SK-MEL-5 (cell line): ENCODE data around the gene PTPRR. TPM values are rescaled to one million over a fixed set of nuclear protein-coding genes. Genes with fewer than 3 reads are reported as not detected.
"Not testable (repeated sequence)": the region's sequence is repeated elsewhere in the genome, so short reads cannot be mapped to it uniquely, and the experiment has no call there.

ENCODE experiments used
- DNase-seq: peaks from one replicate; pipeline ENCODE4 v3.0.0-alpha.2; 2016; ENCODE audit warnings: low read depth, low spot score
- in situ Hi-C: cut with HindIII; loops from 2 replicates; pipeline ENCODE4 v1.10.0; 2016; ENCODE audit warnings: low sequenced_read_pairs, high pct_unique_total_duplicates, low pct_unique_long_range_greater_than_20kb
- total RNA-seq: library from RNA; depleted of rRNA; stranded (reverse); fragments of >200 nt; shearing (Covaris generic); gene quantifications from 2 replicates; pipeline ENCODE4 v1.2.3, GENCODE V29; 2014

PTPRR gene
- total RNA-seq, 1 experiment from 2014 or later = 3.9 TPM

DNA sequence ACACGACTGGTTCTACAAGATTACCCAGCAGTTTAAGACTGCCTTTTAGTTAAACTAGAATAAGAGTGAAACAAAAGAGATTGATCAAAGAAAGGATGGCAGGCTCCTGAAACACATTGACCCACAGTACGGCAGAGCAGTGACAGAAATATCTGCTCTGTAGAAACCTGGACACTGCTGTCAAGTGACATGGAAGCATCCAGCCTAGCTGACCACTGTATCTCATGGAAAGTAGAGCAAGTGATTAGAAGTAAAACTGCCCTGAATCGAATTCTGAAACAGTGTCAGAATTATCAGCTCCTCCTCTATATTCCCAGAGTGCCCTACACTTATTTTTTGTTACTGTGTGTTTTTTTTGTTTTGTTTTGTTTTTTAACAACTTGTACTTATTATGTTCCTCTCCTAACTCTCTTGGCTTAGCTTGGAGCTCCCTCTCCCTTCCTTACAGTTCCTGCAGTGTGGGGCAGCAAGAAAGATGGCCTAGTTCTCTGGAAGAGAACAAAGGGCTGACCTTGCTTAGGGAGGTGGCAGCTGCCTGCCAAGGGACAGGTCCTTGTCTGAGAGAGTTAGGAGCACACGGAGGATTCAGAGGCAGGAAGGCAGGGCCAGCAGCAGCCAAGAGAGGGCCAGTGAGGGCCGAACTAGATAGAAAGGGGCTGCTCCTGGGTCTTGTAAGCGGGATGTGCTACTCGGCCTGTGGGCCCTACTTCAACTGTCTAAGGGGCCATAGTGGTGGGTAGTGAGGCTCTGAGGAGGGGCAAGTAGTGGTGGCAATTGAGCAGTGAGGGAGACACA lies 97.2 kb downstream of the PTPRR start:
- in situ Hi-C loops = no loop called here

DNA sequence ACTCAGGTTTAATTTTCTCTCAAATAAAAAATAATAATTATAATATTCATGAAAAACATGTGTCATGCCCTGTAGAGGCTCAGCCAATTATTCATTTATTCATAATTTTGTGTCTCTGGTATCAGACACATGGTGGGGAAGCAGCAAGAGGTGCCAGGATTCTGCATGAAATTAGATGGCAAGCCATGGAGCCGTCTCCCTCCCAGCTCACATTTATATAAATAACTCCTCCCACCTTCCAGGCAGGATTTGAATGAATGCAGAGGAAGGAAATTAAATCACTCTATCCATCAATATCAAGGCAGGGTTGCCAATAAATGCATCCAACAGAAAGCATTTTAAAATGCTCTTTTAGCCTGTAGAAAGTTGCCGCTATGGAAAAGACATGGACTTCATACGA lies 98.1 kb downstream of the PTPRR start:
- DNase-seq = no peak
- in situ Hi-C loops = no loop called here

More for the DNA sequence above, 97.2 kb downstream of the PTPRR start:
- peak; percentile 29 for DNase-seq

DNA sequence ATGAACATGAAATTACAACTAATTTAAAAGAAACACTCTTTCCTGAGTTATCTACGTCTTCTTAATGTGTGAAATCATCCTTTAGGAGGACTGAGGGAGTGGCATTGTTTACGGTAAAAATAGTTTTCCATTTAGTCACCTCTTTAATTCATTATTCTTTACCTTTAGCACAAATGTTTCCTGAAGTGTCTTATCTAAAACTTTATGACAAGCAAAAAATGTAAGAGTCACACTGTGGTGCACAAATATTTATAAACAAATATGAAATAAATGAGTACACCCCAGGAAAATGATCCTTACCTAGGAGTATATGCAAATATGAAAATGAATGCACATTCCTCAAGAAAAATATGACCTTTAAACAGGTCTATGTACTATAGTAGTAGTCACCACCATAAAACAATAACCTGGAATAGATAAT lies 104.6 kb downstream of the PTPRR start:
- DNase-seq = no peak
- in situ Hi-C loops = no loop called here

DNA sequence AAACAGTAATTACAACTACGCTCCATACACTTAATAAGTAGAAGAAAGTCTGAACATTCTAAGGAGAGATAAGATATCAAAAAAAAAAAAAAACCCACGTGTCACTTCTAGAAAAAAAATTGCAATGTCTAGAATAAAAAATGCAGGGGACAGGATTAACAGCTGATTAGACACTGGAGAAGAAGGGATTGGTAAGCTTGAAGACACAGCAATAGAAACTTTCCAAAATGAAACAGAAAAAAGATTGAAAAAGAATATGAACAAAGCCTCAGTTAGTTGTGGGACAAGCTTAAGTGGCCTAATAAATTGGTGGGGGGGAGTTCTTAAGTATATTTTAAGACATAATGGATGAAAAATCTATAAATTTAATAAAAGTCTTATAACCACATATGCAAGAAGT lies 105.5 kb downstream of the PTPRR start:
- DNase-seq = no peak
- in situ Hi-C loops = no loop called here

DNA sequence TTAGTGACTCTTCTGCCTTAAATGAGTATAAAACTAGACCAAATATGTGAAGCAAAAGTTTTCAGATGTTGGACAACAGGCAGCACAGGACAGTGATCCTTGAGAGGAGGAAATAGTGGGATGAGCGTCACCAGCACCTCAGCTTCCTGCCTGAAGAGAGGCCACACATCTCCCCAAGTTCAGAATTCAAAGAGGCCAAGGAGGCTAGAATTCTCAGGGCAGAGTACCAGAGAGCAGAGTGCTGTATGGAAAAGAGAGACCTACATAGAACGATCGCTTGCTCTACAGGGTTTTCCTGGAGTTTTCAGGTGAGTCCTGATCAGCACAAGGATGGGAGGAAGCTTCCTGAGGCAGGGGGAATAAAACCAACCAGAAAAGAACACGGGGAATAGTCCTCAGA lies 107.0 kb downstream of the PTPRR start:
- no peak for DNase-seq
- in situ Hi-C loops = no loop called here

DNA sequence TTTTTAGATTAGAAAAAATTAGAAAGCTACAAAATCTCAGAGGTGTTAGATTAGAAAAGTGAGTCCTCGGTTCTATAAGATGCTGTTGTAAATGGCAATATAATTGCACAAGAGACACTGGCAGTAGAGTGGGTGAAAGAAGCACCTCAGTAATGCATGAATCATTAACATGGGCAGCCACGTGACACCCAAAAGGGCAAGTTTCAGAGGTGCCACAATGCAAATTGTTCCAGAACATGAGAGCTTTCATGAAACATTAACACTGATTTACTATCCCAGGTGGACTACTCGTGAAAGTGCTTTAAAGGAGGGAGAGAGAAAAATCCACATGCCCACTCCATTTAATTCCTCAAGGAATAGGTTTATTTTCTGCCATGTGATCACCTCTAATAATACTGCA lies 108.4 kb downstream of the PTPRR start:
- in situ Hi-C loops = no loop called here
- no peak for DNase-seq

DNA sequence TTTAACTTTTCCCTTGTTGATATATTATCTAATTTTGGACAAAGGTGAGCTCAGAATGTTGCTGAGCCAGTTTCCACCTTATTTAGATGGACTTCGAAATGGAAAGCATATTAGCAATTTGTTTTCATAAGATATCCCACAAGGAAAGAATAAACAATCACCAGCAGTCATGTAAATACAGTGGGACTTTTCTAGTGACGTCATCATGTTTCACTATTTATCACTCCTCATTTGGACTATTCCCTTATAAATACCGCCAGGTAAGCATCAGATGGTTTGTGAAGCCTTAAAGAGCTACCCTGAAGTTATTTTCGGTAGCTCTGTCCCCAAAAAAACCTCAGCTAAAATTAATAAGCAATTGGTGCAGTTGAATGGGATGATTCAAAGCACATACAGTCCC lies 110.7 kb downstream of the PTPRR start:
- in situ Hi-C loops = no loop called here
- DNase-seq = no peak

DNA sequence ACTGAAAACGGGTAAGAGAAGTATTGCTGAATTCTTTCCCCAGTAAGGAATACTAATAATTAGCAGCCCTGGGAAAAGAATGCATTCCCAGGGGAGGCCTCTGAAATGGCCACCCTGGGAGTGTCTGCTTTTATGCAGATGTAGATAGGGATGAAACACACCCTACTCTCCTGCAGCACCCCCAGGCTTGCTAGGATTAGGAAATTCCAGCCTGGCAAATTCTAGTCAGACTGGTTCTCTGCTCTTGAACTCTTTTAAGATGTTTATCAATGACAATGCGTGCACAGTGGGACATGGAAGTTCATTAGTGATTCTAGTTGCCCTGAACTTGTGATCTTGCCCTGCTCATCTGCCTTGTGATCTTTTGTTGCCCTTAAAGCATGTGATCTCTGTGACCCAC lies 112.5 kb downstream of the PTPRR start:
- DNase-seq, in situ Hi-C loops: not testable (repeated sequence)

DNA sequence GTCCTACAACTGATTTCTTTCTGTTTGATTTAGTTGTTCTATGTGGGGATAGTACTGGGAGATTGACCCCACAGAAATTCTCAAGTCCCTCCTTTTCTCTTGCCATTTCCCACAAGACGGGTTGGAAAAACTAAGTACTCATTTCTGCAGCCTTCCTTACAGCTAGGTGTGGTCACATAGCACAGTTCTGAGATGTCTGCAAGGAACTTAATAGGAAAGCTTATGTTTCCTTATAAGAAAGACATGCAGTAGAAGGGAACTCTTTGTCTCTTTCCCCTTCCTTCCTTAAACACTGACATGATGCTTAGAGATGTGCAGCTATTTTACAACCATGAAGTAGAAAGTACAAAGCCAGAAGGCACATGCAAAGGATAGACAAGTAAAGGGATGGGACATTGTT lies 113.7 kb downstream of the PTPRR start:
- no peak for DNase-seq
- in situ Hi-C loops = no loop called here

DNA sequence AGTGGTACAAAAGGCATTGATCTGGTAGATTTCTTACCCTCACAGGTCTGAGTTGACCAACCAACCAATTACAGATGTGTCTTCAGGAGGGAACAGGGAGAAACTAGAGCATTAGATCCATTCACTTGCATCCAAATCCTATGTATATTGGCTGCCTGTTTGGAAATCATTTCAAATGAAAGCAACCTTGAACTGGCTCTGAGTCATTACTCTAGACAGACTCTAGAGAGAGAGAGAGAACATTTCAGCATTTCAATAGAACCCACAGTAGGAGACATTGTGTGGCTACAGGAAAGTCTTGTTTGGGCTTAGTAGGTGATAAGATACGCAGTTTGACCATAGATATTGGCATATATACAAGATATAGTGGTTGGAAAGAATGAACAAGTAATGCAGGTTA lies 114.5 kb downstream of the PTPRR start:
- in situ Hi-C loops = no loop called here
- DNase-seq = no peak

DNA sequence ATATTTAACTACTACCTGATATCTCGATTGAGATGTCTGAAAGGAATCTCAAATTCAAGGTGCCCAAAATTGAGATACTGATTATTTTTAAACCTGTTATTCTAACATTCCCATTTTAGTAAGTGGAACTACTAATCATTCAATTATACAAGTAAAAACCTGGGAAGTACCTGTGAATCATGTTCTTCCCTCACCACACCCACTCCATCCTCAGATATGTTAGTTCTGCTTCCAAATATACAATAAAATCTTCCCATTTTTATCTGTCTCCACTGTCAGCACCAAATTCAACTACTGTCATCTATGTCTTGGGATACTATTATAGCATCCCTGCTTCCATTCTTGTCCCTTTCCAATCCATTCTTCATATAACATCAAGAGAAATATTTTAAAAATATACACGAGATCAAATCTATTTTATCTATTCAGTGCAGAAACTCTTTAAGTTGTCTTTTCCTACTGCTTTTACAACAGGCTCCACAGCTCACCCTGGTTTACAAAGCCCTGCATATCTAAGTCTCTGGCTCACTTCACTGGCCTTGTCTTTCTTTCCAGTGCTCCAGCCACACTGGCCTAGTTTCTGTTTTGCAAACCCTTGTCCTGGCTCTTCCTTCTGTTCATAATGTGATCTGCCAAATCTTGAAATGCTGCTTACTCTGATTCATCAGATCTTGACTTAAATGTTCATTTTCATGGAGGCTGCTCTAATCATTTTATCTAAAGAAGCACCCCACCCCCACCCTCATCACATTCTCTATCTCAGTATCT lies 122.3 kb downstream of the PTPRR start:
- DNase-seq = no peak
- in situ Hi-C loops = no loop called here

DNA sequence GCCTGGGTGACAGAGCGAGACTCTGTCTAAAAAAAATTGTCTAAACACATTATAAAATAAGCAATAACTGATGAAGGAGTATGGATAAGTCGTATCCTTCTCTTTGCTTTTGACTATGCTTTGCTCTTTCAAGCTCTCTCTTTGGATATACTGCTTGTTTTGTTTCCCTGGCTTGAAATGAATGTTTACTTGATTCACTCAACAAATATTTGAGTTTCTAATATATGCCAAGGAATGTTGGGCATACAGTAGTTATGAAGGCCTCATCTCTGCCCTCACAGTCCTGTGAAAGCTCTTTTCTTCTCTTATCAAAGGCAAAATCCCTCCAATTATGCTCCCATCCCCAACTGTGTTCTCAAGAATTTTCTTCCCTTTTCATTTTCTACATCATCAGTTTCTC lies 123.5 kb downstream of the PTPRR start:
- no peak for DNase-seq

DNA sequence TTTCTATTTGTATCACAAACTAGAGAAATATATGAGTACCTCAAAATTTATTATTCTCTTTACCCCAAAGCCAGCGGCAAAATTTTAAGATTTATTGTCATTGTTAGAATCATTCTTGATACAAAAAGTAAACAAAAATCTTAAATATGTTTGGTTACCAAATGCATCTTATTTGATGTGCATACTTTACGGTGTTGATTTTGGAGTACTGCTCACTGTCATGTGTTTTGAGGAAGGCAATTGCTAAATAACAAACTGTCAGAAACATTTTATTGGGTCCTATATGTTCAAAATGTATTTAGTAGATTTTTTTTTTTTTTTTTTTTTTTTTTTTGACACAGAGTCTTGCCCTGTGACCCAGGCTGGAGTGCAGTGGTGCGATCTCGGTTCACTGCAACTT lies 124.9 kb downstream of the PTPRR start:
- in situ Hi-C loops = no loop called here
- DNase-seq = no peak

More for the DNA sequence above, 123.5 kb downstream of the PTPRR start:
- in situ Hi-C loops = no loop called here

DNA sequence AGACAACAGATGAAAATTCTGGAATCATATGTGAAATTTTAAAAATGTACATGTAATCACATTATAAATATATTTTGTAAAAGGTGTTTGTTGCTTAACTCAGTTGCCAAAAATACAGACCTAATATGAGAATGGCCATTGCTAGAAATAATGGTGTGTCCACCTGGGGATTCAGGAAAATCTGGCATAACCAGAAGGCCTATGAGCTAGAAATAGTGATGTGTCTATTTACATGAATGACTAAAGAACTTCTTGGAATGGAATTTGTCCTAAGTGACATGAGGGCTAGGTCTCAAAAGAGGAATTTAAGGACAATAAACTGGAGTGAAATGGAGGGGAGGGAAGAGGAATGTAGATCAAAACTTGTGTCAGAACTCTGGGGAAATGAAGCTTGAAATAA lies 126.4 kb downstream of the PTPRR start:
- in situ Hi-C loops = no loop called here
- no peak for DNase-seq

DNA sequence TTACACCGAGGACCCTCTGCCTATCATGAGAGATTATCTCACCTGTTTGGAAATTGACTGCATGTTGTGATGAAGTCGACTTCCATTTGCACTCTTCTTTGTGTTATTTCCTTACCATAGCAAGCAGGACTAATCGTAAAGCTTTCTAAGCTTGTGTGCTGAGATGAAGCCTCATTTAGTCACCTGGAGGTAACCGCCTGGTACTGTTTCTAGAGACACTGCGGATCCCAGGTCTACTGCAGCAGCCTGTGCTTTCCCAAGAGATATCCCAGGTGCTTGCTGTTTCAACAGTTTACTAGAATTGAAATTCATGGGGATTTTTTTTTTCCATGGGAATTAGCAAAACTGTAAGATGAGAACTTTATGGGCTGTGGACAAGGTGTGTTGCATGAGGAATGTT lies 131.8 kb downstream of the PTPRR start:
- in situ Hi-C loops = no loop called here

DNA sequence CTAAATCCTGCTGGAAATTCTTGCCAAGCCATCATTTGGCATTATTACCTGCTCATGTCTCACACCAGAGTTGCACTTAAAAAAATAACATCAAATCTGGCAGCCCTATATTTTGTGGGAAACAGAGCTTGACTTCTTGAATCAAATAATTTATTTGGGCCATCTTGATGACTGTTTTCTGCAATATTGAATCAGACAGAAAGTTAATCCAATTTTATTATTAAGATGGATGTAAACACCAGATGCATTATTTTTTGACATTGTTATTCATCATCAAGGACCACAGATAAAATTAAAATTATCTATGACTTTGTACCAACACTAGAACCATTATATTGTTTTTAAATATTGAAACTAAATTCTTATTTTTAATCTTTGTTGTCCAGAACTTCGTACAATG lies 132.9 kb downstream of the PTPRR start:
- no peak for DNase-seq
- in situ Hi-C loops = no loop called here

More for the DNA sequence above, 131.8 kb downstream of the PTPRR start:
- no peak for DNase-seq

DNA sequence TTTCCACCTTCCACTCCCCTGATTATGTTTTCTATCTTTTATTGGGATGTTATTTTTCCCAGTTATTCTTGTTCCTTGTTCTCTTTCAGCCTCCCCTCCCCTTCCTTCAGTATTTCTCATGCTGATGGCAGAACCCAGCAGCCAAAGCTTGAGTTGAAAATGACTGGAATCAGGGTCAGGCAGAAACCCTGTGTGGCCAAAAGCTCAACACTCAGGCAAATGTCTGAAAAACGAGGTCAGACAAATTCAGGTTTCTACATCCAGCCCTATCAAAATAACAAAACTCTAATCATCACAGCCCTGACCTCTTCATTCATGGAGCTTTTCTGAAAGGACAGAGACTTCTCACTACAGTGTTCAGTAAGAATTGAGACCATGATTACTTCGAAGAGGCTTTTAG lies 134.6 kb downstream of the PTPRR start:
- DNase-seq = no peak
- in situ Hi-C loops = no loop called here

DNA sequence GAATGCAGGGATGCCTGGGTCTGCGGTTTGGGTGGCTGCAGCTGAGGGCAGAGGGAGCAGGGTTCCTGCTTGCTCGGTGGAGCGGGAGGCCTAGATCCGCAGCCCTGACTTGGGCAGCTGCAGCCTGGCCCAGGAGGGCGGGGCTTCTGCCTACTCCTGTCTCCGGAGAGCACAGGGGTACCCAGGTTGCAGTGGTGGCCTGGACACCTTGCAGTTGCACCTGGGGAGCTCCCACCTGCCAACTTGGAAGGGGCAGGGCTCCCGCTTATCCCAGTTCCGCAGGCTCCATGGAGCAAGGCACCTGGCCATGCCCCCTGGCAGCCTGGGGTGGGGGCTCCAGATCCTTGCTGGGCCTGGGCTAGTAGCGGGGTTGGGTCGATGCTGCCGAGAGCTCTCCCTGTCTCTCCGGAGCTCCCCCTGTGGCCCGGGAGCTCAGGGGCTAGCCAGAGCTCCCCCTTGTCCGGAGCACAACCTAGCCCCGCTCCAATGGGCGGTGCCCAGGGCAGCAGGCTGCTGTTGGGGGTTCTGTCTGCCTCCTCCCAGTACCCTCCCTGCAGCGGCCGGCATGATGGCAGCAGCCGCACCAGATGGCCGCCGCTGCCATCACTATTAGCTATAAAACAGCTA lies 136.4 kb downstream of the PTPRR start:
- no peak for DNase-seq
- in situ Hi-C loops = no loop called here

DNA sequence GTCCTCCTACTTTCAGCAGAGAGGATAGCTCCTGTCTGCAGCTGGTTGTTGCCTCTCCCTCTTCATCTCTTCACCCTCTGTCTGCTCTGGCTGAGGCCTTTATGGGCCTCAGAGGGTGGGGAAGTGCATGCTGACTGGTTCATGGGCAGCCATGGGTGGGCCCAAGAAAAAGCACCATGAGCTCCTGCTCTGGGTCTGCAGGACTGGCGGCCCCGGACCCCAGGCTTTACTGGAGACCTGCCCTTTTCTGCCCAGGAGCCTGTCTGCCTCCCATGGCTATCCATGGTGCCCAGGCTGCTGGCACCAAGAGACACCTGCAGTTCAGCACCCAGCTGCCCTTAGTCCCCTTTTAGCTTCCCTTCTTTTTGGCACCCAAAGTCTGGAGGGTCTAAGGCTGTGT lies 137.1 kb downstream of the PTPRR start:
- in situ Hi-C loops = no loop called here
- DNase-seq = no peak
